SK-N-SH (cell line): ENCODE results near the gene GPX1. TPM values are rescaled to one million over a fixed set of nuclear protein-coding genes. Genes with fewer than 3 reads are reported as not detected.

Source experiments
- CTCF ChIA-PET: fragments of 300-600, 350-600 bp; formaldehyde crosslinking; extraction: SDS; loops from one replicate; lab custom pipeline; 2021; lab: Yijun Ruan, JAX
- POLR2A ChIA-PET: fragments of 350-600 bp; sonication (Branson Sonifier 250); formaldehyde crosslinking; extraction: SDS; loops from one replicate; lab custom pipeline; 2020; ENCODE audit warnings: antibody characterized with exemption, inconsistent platforms; lab: Yijun Ruan, JAX
- DNase-seq: peaks from one replicate; pipeline ENCODE4 v3.0.0; 2012
- H2AFZ ChIP-seq: fragments of 200-600 bp; sonication (generic); 2 replicates; pipeline ENCODE4 v1.8.1; 2016; ENCODE audit warnings: antibody characterized with exemption, mild to moderate bottlenecking, low read depth
- H3F3A ChIP-seq: fragments of 200-600 bp; sonication (generic); replicated peaks from 2 replicates; pipeline ENCODE3; 2016; ENCODE audit warnings: antibody characterized with exemption, mild to moderate bottlenecking; ENCODE audit not compliant: insufficient read depth
- H3K27ac ChIP-seq, 2 experiments: fragments of 200-500 bp in 1 of 2; fragments of 200-600 bp in 1 of 2; sonication (Bioruptor generic) in 1 of 2; sonication (generic), shearing (Covaris generic) in 1 of 2; 2 replicates each; pipeline versions ENCODE4 v1.5.1 to v1.6.1; 2014 to 2016; ENCODE audit warnings: low read depth in 2 of 2, inconsistent platforms in 1 of 2, low read length in 1 of 2, mild to moderate bottlenecking in 1 of 2, mixed read lengths in 1 of 2
- H3K27me3 ChIP-seq: fragments of 200-600 bp; sonication (generic), shearing (Covaris generic); 2 replicates; pipeline ENCODE4 v1.6.1; 2016; ENCODE audit warnings: mixed run types; ENCODE audit not compliant: insufficient read depth
- H3K36me3 ChIP-seq, 2 experiments: fragments of 200-500 bp in 1 of 2; fragments of 200-600 bp in 1 of 2; sonication (Bioruptor generic) in 1 of 2; sonication (generic) in 1 of 2; replicated peaks in 1 of 2; 2 replicates each; pipeline versions ENCODE3 to v1.5.1; 2014 to 2016; ENCODE audit warnings: low read length in 1 of 2, mild to moderate bottlenecking in 1 of 2; ENCODE audit not compliant: insufficient read depth in 2 of 2, control insufficient read depth in 1 of 2
- H3K4me1 ChIP-seq, 2 experiments: fragments of 200-500 bp in 1 of 2; fragments of 200-600 bp in 1 of 2; sonication (Bioruptor generic) in 1 of 2; sonication (generic), shearing (Covaris generic) in 1 of 2; 2 replicates each; pipeline versions ENCODE4 v1.5.1 to v1.6.1; 2014 to 2016; ENCODE audit warnings: low read depth in 1 of 2, low read length in 1 of 2, mixed run types in 1 of 2; ENCODE audit not compliant: insufficient read depth in 2 of 2, control insufficient read depth in 1 of 2
- H3K4me2 ChIP-seq: fragments of 200-600 bp; sonication (generic), shearing (Covaris generic); 2 replicates; pipeline ENCODE4 v1.6.1; 2017; ENCODE audit warnings: mixed run types
- H3K4me3 ChIP-seq, 2 experiments: fragments of 200-500 bp in 1 of 2; fragments of 200-600 bp in 1 of 2; sonication (Bioruptor generic) in 1 of 2; sonication (generic), shearing (Covaris generic) in 1 of 2; 2 replicates each; pipeline versions ENCODE4 v1.5.1 to v1.8.1; 2014 to 2016; ENCODE audit warnings: low read depth in 2 of 2, inconsistent platforms in 1 of 2, low read length in 1 of 2, mild to moderate bottlenecking in 1 of 2, mixed read lengths in 1 of 2, moderate library complexity in 1 of 2
- H3K79me2 ChIP-seq: fragments of 200-600 bp; sonication (generic); 2 replicates; pipeline ENCODE4 v1.8.1; 2017; ENCODE audit warnings: mild to moderate bottlenecking; ENCODE audit not compliant: insufficient read depth
- H3K9ac ChIP-seq: fragments of 200-600 bp; sonication (generic); 2 replicates; pipeline ENCODE4 v1.6.1; 2017; ENCODE audit warnings: mixed run types
- H3K9me2 ChIP-seq: fragments of 200-600 bp; sonication (generic); 2 replicates; pipeline ENCODE4 v1.6.1; 2017; ENCODE audit warnings: mixed run types
- H3K9me3 ChIP-seq: fragments of 200-600 bp; sonication (generic); 2 replicates; pipeline ENCODE4 v1.6.1; 2017; ENCODE audit warnings: mixed run types, mild to moderate bottlenecking, moderate library complexity
- H4K20me1 ChIP-seq: fragments of 200-600 bp; sonication (generic); 2 replicates; pipeline ENCODE4 v1.6.1; 2017; ENCODE audit warnings: mild to moderate bottlenecking, mixed run types; ENCODE audit not compliant: insufficient read depth
- CHD2 ChIP-seq: fragments of 150-350 bp; IDR thresholded peaks from 2 replicates; pipeline ENCODE4 v1.6.1; 2018; ENCODE audit warnings: low read length; ENCODE audit not compliant: partially characterized antibody
- ELF1 ChIP-seq: IDR thresholded peaks from 2 replicates; pipeline ENCODE4 v1.4.0; 2012
- FOSL2 ChIP-seq: IDR thresholded peaks from 2 replicates; pipeline ENCODE4 v1.4.0; 2012; ENCODE audit warnings: low read depth, mild to moderate bottlenecking, moderate library complexity, borderline replicate concordance
- FOXM1 ChIP-seq: IDR thresholded peaks from 2 replicates; pipeline ENCODE4 v1.4.0; 2012; ENCODE audit warnings: low read depth, mild to moderate bottlenecking
- IRF3 ChIP-seq: fragments of 150-350 bp; IDR thresholded peaks from 2 replicates; pipeline ENCODE4 v1.6.1; 2016; ENCODE audit warnings: mild to moderate bottlenecking, low read depth, low read length
- MAX ChIP-seq: IDR thresholded peaks from 2 replicates; pipeline ENCODE4 v1.4.0; 2012; ENCODE audit warnings: low read depth
- MXI1 ChIP-seq: IDR thresholded peaks from 2 replicates; pipeline ENCODE4 v1.6.1; 2012; ENCODE audit warnings: mild to moderate bottlenecking, low read depth, low read length, improper control_type of control experiment
- NFIC ChIP-seq: IDR thresholded peaks from 2 replicates; pipeline ENCODE4 v1.4.0; 2012; ENCODE audit warnings: borderline replicate concordance
- NRF1 ChIP-seq: IDR thresholded peaks from 2 replicates; pipeline ENCODE4 v1.6.1; 2012; ENCODE audit warnings: low read depth, mild to moderate bottlenecking, low read length
- RAD21 ChIP-seq: IDR thresholded peaks from 2 replicates; pipeline ENCODE4 v1.6.1; 2012; ENCODE audit warnings: mild to moderate bottlenecking, low read length
- REST ChIP-seq: IDR thresholded peaks from 2 replicates; pipeline ENCODE4 v1.6.1; 2012; ENCODE audit warnings: mild to moderate bottlenecking, low read depth, low read length, moderate library complexity
- SMC3 ChIP-seq: IDR thresholded peaks from 2 replicates; pipeline ENCODE4 v1.6.1; 2012; ENCODE audit warnings: low read depth, low read length, improper control_type of control experiment
- TEAD4 ChIP-seq: IDR thresholded peaks from 2 replicates; pipeline ENCODE4 v1.4.0; 2012; ENCODE audit warnings: mild to moderate bottlenecking, borderline replicate concordance; ENCODE audit not compliant: insufficient read depth
- WGBS: methylation state at CpG from one replicate; pipeline ENCODE4 v1.1.6; 2017; ENCODE audit warnings: low lambda C conversion rate; 5-methylcytosine and 5-hydroxymethylcytosine counted together
- polyA plus RNA-seq, 3 experiments: library from polyadenylated mRNA; depleted of rRNA; stranded (reverse); fragments of >200 nt; gene quantifications; 2 replicates each; pipeline ENCODE4 v1.2.3, GENCODE V29; 2012
- TF ChIP-seq, protein P1 (sequence below): IDR thresholded peaks from 2 replicates; pipeline ENCODE4; 2012
- TF ChIP-seq, protein P2 (sequence below): IDR thresholded peaks from 2 replicates; pipeline ENCODE4 v1.4.0; 2012; ENCODE audit warnings: low read depth, borderline replicate concordance
- TF ChIP-seq, protein P3 (sequence below): fragments of 200-600 bp; sonication (generic); IDR thresholded peaks from 2 replicates; pipeline ENCODE4 v1.6.1; 2017; ENCODE audit warnings: antibody characterized with exemption, mild to moderate bottlenecking, moderate library complexity

The GPX1 gene
- polyA plus RNA-seq, 1 of the 3 experiments (the other 2 are of a cell fraction): 815 TPM

DNA sequence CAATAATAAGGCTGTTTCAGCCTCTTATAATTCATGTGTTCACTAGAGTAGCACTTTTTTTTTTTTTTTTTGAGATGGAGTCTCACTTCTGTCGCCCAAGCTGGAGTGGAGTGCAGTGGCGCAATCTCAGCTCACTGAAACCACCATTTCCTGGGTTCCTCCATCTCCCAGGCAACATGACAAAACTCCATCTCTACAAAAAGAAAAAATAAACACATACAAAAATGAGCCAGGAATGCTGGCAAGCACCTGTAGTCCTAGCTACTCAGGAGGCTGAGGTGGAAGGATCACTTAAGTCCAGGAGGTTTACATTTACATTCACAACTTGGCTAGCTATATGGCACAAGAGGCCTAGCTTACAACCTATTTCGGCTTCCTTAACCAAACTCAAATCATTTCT lies 25.1 kb downstream of the GPX1 start:
- Histone ChIP-seq H3K27ac (no peak overlapping the region), H3F3A (peaks cover 8% of the 10 kb centered on the region), H3K27me3 (no peaks in the 10 kb centered on the region), H3K4me2 (no peak overlapping the region), H3K4me3 (no peak overlapping the region), H4K20me1 (no peaks in the 10 kb centered on the region; the same call in 1 of the 2 replicates), H3K9me3 (no peaks in the 10 kb centered on the region), H3K9ac (no peak overlapping the region), H2AFZ (no peak overlapping the region), H3K4me1 (no peaks in the 10 kb centered on the region), H3K9me2 (no peaks in the 10 kb centered on the region), H3K36me3 (peaks cover 23 to 57% of the 10 kb centered on the region in 2 experiments), H3K79me2 (peaks cover 75% of the 10 kb centered on the region)
- ChIA-PET CTCF (interaction anchor here (0.6 to 0.8 kb wide), 2 partner anchors 162 to 234 kb away, joined by 3 read pairs; partner anchors contain the start of gene KLHDC8B), POLR2A (no interaction called here)
- no peak for TF ChIP-seq FOXM1
- TF ChIP-seq NFIC: no peak
- TF ChIP-seq, protein P1, sequence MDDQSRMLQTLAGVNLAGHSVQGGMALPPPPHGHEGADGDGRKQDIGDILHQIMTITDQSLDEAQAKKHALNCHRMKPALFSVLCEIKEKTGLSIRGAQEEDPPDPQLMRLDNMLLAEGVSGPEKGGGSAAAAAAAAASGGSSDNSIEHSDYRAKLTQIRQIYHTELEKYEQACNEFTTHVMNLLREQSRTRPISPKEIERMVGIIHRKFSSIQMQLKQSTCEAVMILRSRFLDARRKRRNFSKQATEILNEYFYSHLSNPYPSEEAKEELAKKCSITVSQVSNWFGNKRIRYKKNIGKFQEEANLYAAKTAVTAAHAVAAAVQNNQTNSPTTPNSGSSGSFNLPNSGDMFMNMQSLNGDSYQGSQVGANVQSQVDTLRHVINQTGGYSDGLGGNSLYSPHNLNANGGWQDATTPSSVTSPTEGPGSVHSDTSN: no peak
- TF ChIP-seq CHD2: no peak
- no peak for TF ChIP-seq SMC3
- no peak for TF ChIP-seq ELF1
- TF ChIP-seq, protein P2, sequence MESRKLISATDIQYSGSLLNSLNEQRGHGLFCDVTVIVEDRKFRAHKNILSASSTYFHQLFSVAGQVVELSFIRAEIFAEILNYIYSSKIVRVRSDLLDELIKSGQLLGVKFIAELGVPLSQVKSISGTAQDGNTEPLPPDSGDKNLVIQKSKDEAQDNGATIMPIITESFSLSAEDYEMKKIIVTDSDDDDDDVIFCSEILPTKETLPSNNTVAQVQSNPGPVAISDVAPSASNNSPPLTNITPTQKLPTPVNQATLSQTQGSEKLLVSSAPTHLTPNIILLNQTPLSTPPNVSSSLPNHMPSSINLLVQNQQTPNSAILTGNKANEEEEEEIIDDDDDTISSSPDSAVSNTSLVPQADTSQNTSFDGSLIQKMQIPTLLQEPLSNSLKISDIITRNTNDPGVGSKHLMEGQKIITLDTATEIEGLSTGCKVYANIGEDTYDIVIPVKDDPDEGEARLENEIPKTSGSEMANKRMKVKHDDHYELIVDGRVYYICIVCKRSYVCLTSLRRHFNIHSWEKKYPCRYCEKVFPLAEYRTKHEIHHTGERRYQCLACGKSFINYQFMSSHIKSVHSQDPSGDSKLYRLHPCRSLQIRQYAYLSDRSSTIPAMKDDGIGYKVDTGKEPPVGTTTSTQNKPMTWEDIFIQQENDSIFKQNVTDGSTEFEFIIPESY: no peak
- no peak for TF ChIP-seq MAX
- TF ChIP-seq MXI1: no peak
- TF ChIP-seq REST: no peak
- TF ChIP-seq, protein P3, sequence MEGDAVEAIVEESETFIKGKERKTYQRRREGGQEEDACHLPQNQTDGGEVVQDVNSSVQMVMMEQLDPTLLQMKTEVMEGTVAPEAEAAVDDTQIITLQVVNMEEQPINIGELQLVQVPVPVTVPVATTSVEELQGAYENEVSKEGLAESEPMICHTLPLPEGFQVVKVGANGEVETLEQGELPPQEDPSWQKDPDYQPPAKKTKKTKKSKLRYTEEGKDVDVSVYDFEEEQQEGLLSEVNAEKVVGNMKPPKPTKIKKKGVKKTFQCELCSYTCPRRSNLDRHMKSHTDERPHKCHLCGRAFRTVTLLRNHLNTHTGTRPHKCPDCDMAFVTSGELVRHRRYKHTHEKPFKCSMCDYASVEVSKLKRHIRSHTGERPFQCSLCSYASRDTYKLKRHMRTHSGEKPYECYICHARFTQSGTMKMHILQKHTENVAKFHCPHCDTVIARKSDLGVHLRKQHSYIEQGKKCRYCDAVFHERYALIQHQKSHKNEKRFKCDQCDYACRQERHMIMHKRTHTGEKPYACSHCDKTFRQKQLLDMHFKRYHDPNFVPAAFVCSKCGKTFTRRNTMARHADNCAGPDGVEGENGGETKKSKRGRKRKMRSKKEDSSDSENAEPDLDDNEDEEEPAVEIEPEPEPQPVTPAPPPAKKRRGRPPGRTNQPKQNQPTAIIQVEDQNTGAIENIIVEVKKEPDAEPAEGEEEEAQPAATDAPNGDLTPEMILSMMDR: no peak
- no peak for TF ChIP-seq IRF3
- TF ChIP-seq TEAD4: no peak
- no peak for TF ChIP-seq NRF1
- no peak for TF ChIP-seq FOSL2
- TF ChIP-seq RAD21: no peak
- WGBS: 100% methylated on average over 3 of the region's 3 CpGs
- no peak for DNase-seq
